Activated CD4-positive, alpha-beta T cell treated with anti-CD3 and anti-CD28 coated beads, Interleukin-10, Interleukin-2, amounts not matched to agents 100 ng/mL and 50 ng/mL, durations not matched to agents 16 hours and 8 hours (primary cell): ENCODE data around the gene ING1.
"Not testable (repeated sequence)": the region's sequence is repeated elsewhere in the genome, so short reads cannot be mapped to it uniquely, and the experiment has no call there.

Experiments used
- DNase-seq: peaks from one replicate; pipeline ENCODE4 v3.0.0-alpha.2; 2020

Gene ING1, protein sequence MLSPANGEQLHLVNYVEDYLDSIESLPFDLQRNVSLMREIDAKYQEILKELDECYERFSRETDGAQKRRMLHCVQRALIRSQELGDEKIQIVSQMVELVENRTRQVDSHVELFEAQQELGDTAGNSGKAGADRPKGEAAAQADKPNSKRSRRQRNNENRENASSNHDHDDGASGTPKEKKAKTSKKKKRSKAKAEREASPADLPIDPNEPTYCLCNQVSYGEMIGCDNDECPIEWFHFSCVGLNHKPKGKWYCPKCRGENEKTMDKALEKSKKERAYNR

GRCh38 chr13:110713642-110713952 is at the start of gene ING1:
Gene ING1 (plus strand): TSS chr13:110713700. CDS start chr13:110714150, 450 bp downstream.
- DNase-seq, result no peak

GRCh38 chr13:110664041-110664440 is 49.5 kb upstream of the ING1 start:
- no peak for DNase-seq

GRCh38 chr13:110664673-110665072 is 48.8 kb upstream of the ING1 start:
- DNase-seq, result no peak

- no peak for DNase-seq
These were observed 47.8 kb upstream of the ING1 start for GRCh38 chr13:110665491-110666254.

- no peak for DNase-seq
These were observed 47.3 kb upstream of the ING1 start for GRCh38 chr13:110666255-110666533.

DNA sequence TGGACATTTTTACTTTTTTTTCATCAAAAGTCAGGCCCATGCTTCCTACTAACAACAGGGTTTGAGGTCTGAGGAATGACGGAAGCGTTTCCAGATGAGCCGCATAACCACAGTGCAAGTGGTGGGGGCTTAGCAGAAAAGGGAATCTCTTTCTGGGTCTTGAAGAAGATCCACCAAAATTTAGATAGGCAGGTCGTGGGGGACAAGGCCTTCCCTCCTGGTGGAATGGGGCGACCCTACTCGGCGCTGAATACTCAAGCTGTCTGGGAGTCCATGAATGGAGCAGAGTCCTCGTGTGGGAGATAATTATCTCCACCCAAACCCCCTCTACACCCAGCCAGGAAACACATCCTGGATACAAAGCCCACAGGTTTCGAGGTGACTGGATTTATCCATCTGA is 44.5 kb upstream of the ING1 start:
- DNase-seq, result no peak

- DNase-seq, result not testable (repeated sequence)
These were observed 43.7 kb upstream of the ING1 start for GRCh38 chr13:110669814-110670213.

DNA sequence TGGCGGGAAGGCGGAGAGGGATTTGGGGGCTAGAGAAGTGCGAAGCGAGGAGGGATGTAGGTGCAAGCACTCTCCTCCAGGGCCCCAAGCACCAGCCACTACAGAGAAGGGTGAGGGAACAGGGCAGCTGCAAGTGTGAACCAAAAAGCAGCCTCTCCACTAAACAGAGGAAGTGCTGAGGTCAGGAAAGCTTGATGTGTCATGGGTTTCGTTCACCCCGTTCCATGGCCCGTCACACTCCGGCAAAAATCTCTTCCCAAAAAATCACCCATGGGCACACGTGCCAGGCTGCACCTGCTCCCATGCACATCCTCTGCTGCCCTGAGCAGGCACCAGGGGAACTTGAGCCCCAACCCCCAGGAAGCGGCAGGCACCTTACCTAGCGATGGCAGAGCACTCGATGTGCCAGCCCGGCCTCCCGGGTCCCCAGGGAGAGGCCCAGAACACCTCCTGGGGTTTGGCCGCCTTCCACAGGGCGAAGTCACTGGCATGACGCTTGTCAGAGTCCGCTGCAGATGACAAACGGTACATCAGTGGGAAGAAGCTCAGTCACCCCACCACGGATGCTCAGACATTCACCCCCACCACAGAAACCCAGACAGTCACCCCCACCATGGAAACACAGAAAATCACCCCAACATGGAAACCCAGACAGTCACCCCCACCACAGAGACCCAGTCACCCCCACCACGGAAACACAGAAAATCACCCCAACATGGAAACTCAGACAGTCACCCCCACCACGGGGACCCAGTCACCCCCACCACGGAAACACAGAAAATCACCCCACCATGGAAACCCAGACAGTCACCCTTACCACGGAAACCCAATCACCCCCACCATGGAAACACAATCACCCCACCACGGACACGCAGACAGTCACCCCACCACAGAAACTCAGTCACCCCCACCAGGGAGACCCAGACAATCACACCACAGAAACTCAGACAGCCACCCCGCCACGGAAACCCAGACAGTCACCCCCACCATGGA is 36.6 kb upstream of the ING1 start:
- no peak for DNase-seq

GRCh38 chr13:110677731-110678545 is 35.6 kb upstream of the ING1 start:
- DNase-seq, result no peak

DNA sequence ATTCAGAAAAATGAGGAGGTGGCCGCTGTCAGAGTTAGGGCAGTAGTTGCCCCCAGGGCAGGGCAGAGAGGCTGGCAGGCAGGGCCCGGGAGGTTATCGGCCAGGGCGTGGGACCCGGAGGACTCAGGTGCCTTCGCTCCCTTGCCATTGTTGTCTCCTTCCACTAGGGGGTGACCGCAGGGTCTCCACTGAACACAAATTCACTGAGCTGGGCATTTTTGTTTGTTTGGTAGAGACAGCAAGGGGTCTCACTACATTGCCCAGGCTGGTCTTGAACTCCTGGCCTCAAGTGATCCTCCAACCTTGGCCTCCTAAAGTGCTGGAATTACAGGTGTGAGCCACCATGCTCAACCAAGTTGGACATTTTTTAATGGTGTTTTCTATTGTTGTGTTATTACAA is 32.6 kb upstream of the ING1 start:
- DNase-seq, result peak; percentile 31

DNA sequence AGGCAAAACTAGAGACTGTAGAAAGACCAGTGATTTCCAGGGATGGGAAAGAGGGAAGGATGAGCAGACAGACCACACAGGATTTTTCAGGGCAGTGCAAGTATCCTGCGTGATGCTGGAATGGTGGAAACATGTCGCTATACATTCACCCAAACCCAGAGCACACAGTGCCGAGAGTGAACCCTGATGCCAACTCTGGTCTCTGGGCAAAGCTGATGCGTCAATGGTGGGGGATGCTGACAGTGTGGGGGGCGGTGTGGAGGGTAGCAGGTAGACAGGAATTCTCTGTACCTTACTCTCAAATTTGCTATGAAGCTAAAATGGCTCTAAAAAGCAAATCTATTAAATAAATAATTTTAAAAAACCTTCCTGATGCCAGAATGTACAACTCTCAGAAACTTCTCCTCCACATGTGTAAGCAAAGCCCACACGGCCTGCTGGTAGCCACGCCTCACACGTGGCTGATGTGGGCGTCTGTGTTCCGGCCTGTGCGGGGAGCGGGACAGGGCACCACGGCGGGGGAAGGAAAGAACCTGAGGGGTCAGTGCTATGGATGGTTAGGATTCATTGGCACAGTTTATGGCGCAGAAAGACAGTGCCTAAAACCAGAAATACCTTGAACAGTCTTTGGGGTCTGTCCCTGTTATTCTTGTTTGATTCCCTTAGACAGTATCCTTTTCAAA is 31.5 kb upstream of the ING1 start:
- no peak for DNase-seq

DNA sequence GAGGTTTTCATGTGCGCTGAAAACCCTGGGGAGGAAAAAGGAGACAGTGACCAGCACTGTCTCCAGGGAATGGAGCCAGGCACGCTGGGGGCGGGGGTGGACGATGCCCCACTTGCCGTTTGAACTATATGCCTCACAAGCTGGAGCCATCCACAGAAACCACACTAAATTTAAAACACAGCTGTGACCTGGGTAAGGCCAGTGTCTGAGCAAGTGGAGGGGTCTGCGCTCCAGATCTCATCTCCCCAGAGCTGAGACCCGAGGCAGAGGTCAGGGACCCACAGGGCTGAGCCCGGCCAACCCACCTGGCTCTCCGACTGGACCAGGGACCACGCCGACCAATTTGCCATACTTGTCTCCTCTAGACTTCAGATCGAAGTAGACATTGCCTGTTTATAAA is 30.8 kb upstream of the ING1 start:
- DNase-seq, result no peak

DNA sequence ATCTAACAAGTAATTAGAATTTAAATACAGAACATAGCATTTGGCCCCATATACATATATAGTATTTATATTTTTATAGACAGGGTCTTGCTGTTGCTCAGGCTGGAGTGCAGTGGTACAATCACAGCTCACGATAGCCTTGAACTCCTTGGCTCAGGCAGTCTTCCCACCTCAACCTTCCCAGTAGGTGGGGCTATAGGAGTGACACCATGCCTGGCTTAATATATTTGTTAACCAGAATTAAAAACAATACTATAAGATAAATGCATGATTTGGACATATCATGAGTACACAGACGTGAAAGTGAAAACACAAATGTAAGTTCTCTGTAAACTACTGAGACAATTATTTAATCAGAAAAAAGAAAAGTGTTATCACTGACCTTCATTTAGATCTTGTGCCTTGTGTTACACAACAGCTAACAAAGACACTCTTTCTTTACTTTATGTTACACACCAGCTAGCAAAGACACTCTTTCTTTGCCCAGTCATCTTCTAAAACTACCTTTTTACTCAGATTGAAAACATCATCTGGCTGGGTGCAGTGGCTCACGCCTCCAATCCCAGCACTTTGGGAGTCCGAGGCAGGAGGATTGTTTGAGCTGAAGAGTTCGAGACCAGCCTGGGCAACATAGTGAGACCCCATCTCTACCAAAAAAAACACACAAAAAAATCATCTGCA is 30.2 kb upstream of the ING1 start:
- DNase-seq, result no peak

DNA sequence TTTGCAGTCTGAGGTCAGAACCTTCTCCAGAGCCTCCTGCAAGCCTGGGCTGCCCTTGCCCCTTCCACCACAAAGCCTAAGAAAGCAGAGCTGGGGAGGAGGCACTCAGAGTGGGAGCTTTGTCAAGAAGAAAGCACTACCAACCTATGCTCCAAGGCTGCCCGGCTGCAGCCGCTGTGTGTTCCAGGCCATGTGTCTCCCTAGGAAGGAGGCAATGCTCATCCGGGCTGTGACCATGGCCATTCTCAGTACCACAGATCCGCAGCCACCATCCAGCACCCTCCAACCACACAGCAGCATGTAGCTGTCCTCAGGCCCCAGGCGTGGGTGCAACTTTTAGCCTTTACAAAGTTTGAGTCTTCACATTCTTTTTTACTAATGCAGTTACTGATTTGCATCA is 29.6 kb upstream of the ING1 start:
- no peak for DNase-seq

DNA sequence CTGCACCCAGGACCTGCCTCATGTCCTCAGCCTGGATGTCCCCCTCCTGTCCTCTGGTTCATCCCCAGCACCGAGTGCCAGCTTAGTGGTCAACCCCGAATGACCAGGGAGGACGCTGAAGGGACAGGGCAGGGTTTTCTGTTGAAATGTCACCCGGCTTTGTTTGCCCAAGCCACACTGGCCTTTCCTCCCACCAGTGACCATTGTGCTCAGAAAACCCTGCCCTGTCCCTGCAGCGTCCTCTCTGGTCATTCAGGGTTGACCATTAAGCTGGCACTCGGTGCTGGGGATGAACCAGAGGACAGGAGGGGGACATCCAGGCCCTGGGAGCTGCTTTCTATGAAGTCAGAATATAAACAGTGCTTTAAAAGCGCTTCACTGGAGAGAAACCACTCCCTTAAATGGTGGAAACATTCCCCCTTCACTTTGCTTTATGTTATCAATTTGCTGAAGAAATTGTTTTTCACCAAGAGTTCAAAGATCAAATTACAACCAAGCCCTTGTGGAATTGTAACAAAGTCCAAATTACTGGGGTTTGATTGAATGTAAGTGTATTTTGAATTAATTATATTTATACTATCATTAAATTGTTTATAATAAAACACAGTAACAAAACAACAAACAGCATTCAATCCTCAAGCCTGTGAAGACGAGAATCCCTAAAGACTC is 29.0 kb upstream of the ING1 start:
- DNase-seq, result no peak

GRCh38 chr13:110685305-110686020 is 28.0 kb upstream of the ING1 start:
- DNase-seq, result no peak

DNA sequence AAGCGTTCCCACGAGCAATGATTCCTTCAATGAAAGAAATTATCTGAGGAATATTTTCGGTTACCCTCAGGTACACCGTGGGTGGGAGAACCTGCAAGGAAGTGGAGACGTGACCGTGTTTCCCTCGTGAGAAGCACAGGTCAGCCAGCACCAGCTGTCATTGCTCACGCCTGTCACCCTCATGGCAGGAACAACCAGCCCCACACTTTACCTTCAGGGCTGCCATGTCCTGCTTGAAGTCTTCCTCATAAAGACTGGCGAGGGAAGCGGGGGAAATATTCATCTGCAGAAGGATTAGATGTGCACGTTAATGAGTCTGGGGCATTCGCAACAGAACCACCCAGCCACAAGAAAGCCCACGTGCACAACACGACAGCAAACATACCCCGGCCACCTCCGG is 25.8 kb upstream of the ING1 start:
- DNase-seq, result no peak

GRCh38 chr13:110689041-110689440 is 24.5 kb upstream of the ING1 start:
- no peak for DNase-seq

- DNase-seq, result no peak
These were observed 23.8 kb upstream of the ING1 start for GRCh38 chr13:110689711-110690110.

DNA sequence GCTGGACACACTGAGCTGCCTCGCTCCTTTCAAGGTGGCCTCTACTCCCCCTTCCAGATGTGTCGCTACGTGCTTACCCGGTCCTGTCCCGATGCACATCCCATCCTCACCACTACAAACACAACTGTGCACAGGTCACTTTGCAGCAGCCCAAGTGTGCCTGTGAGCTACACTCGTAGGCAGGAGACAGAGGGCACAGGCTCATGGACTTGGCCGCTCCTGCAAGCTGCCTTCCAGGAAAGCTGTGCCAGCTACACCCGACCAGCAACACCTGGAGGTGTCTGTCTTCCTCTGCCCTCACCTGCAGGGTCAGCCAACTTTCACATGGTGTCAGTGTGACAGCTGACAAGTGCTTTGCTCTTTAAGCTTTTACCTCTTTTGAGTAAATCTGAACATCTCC is 23.0 kb upstream of the ING1 start:
- no peak for DNase-seq
